GM23338 (cell line): ENCODE results near the gene KRT16. TPM values are rescaled to one million over a fixed set of nuclear protein-coding genes. Genes with fewer than 3 reads are reported as not detected.
A peak's percentile ranks its signal among the peaks of the same experiment; 100 is the strongest.
"Not testable (repeated sequence)": the region's sequence is repeated elsewhere in the genome, so short reads cannot be mapped to it uniquely, and the experiment has no call there.

Source experiments
- ATAC-seq: fragments of 200-7000 bp; cut with Tn5 transposase; 3 replicates; pipeline ENCODE4 v1.9.1; 2020
- DNase-seq: peaks from one replicate; pipeline ENCODE4 v3.0.0-alpha.2; 2015; ENCODE audit warnings: low spot score
- H2AFZ ChIP-seq: fragments of 200-600 bp; sonication (generic); 2 replicates; pipeline ENCODE4 v1.8.0; 2016; ENCODE audit warnings: antibody characterized with exemption, mild to moderate bottlenecking, moderate library complexity
- H3F3A ChIP-seq: fragments of 200-600 bp; sonication (generic); replicated peaks from 2 replicates; pipeline ENCODE4 v1.8.0; 2017; ENCODE audit warnings: antibody characterized with exemption, mixed run types, low read depth
- H3K27ac ChIP-seq: fragments of 200-600 bp; sonication (generic); 2 replicates; pipeline ENCODE4 v1.6.1; 2016; ENCODE audit warnings: low read depth
- H3K27me3 ChIP-seq: fragments of 200-600 bp; sonication (generic); 2 replicates; pipeline ENCODE4 v1.8.0; 2016; ENCODE audit warnings: mild to moderate bottlenecking, mixed run types, moderate library complexity; ENCODE audit not compliant: insufficient read depth
- H3K36me3 ChIP-seq: fragments of 200-600 bp; sonication (generic); 2 replicates; pipeline ENCODE4 v1.8.0; 2016; ENCODE audit warnings: mild to moderate bottlenecking; ENCODE audit not compliant: insufficient read depth
- H3K4me1 ChIP-seq: fragments of 200-600 bp; sonication (generic); 2 replicates; pipeline ENCODE4 v1.8.0; 2016; ENCODE audit warnings: mild to moderate bottlenecking, moderate library complexity; ENCODE audit not compliant: insufficient read depth
- H3K4me2 ChIP-seq: fragments of 200-600 bp; sonication (generic); 2 replicates; pipeline ENCODE4 v1.7.1; 2017; ENCODE audit warnings: mixed run types
- H3K4me3 ChIP-seq: fragments of 200-600 bp; sonication (generic); 2 replicates; pipeline ENCODE4 v1.6.1; 2016; ENCODE audit warnings: mixed run types
- H3K79me2 ChIP-seq: fragments of 200-600 bp; sonication (generic); replicated peaks from 2 replicates; pipeline ENCODE4 v1.8.0; 2017; ENCODE audit warnings: mild to moderate bottlenecking; ENCODE audit not compliant: insufficient read depth
- H3K9me2 ChIP-seq: fragments of 200-600 bp; sonication (generic); 2 replicates; pipeline ENCODE4 v1.8.0; 2017; ENCODE audit not compliant: insufficient read depth
- H4K20me1 ChIP-seq: fragments of 200-600 bp; sonication (generic); replicated peaks from 2 replicates; pipeline ENCODE4 v1.8.0; 2017; ENCODE audit warnings: mild to moderate bottlenecking; ENCODE audit not compliant: insufficient read depth
- H3K27ac Mint-ChIP-seq: 2 replicates; pipeline ENCODE4 v1.8.0; 2020; ENCODE audit warnings: inconsistent platforms, mild to moderate bottlenecking, moderate library complexity, mixed read lengths
- H3K27me3 Mint-ChIP-seq: 3 replicates; pipeline ENCODE4 v1.8.0; 2022; ENCODE audit warnings: low read depth, mild to moderate bottlenecking, moderate library complexity, mixed read lengths, inconsistent platforms; ENCODE audit not compliant: insufficient read depth, poor library complexity
- H3K36me3 Mint-ChIP-seq: 3 replicates; pipeline ENCODE4 v1.8.0; 2021; ENCODE audit warnings: low read depth, mild to moderate bottlenecking, inconsistent platforms, moderate library complexity, mixed read lengths
- H3K4me1 Mint-ChIP-seq: 3 replicates; pipeline ENCODE4 v1.8.0; 2020; ENCODE audit warnings: mild to moderate bottlenecking, inconsistent platforms, mixed read lengths
- H3K4me3 Mint-ChIP-seq: 3 replicates; pipeline ENCODE4 v1.8.0; 2021; ENCODE audit warnings: moderate library complexity, mild to moderate bottlenecking, inconsistent platforms, mixed read lengths
- H3K9me3 Mint-ChIP-seq: 3 replicates; pipeline ENCODE4 v1.8.0; 2020; ENCODE audit warnings: moderate library complexity, mild to moderate bottlenecking, inconsistent platforms, mixed read lengths
- CTCF ChIP-seq, 2 experiments: fragments of 200-600 bp in 1 of 2; sonication (generic) in 1 of 2; conservative IDR thresholded peaks; 2 replicates each; pipeline versions ENCODE4 v1.5.1 to v1.6.1; 2016 to 2017; ENCODE audit warnings: antibody characterized with exemption in 2 of 2, low read depth in 2 of 2, mild to moderate bottlenecking in 2 of 2, moderate library complexity in 1 of 2
- ETS1 ChIP-seq: IDR thresholded peaks from 2 replicates; pipeline ENCODE4 v1.6.1; 2016; ENCODE audit warnings: antibody characterized with exemption
- NANOG ChIP-seq: IDR thresholded peaks from 2 replicates; pipeline ENCODE4 v1.6.1; 2016; ENCODE audit warnings: antibody characterized with exemption, borderline replicate concordance
- ZNF331 ChIP-seq: fragments of 250-450 bp; sonication (Bioruptor Pico); IDR thresholded peaks from 2 replicates; pipeline ENCODE4 v1.5.0; 2020; ENCODE audit warnings: low read depth, mild to moderate bottlenecking, moderate library complexity
- ZNF462 ChIP-seq: fragments of 250-450 bp; sonication (Bioruptor Pico); IDR thresholded peaks from 2 replicates; pipeline ENCODE4 v1.5.0; 2020; ENCODE audit warnings: mild to moderate bottlenecking, moderate library complexity
- polyA plus RNA-seq: library from polyadenylated mRNA; unstranded; fragments of >200 nt; fragmentation: Nextera tagmentation; extraction: Ambion mirVana; gene quantifications from 2 replicates; pipeline ENCODE4 v1.2.1, GENCODE V29; 2016
- total RNA-seq: library from RNA; depleted of rRNA; stranded (reverse); fragments of >200 nt; shearing (Covaris generic); gene quantifications from 2 replicates; pipeline ENCODE4 v1.2.3, GENCODE V29; 2014

KRT16 gene
- total and polyA plus RNA-seq, 2 experiments from 2014 or later: not detected

- TF ChIP-seq ZNF462 (CRISPR knock-in tag): no peak
These were observed 13.0 kb upstream of the KRT16 start (continued) for GRCh38 chr17:41625602-41626001.

- H3K4me3 ChIP-seq: no peak within 1 kb of the TSS
- H3K9me2 ChIP-seq: no peaks in the 10 kb centered on the region
- Mint-ChIP-seq H3K9me3 (no peaks in the 10 kb centered on the region; the same call in 2 of the 3 replicates), H3K27me3 (peaks cover 21% of the 10 kb centered on the region), H3K4me3 (no peak within 1 kb of the TSS), H3K27ac (no peak within 1 kb of the TSS), H3K4me1 (peaks cover 23% of the 10 kb centered on the region), H3K36me3 (no peaks in the 10 kb centered on the region)
- ATAC-seq (peak; percentile 89), DNase-seq (peak; percentile 55)
- no peak within 1 kb of the TSS for H2AFZ ChIP-seq
- H3K36me3 ChIP-seq: no peaks in the 10 kb centered on the region
- no peak within 1 kb of the TSS for H3K27ac ChIP-seq
- H3K27me3 ChIP-seq: no peaks in the 10 kb centered on the region
- H3K79me2 ChIP-seq: no peaks in the 10 kb centered on the region
- peaks cover 6% of the 10 kb centered on the region; the same call in 1 of the 2 replicates for H3K4me1 ChIP-seq
- no peaks in the 10 kb centered on the region for H3F3A ChIP-seq
- H3K4me2 ChIP-seq: no peak within 1 kb of the TSS
- TF ChIP-seq NANOG (no peak), ZNF331 (CRISPR knock-in tag) (no peak), ETS1 (no peak), CTCF (conservative IDR thresholded peaks at IDR 0.05; ENCODE audit: low read depth in 2 of 2) (0 out of 4 replicates have a peak, but pooled peaks have one; percentile 7)
- H4K20me1 ChIP-seq: no peaks in the 10 kb centered on the region
These were observed 11.9 kb upstream of the KRT16 start, which contains the start of gene KRT17 for GRCh38 chr17:41624208-41625101. KRT17 (minus strand) TSS chr17:41624575; CDS start chr17:41624509, 66 bp downstream.

GRCh38 chr17:41623184-41623861 lies 10.8 kb upstream of the KRT16 start:
- H3K27me3 Mint-ChIP-seq: peaks cover 18% of the 10 kb centered on the region
- DNase-seq, H3K36me3 Mint-ChIP-seq, H3K4me1 ChIP-seq, H3K4me3 Mint-ChIP-seq, H3F3A ChIP-seq, H3K9me3 Mint-ChIP-seq, H3K27ac Mint-ChIP-seq, H2AFZ ChIP-seq, H3K36me3 ChIP-seq, H3K4me2 ChIP-seq, H3K79me2 ChIP-seq, H3K4me3 ChIP-seq, H4K20me1 ChIP-seq, ATAC-seq, H3K27me3 ChIP-seq, H3K9me2 ChIP-seq, H3K27ac ChIP-seq: not testable (repeated sequence)
- peaks cover 12% of the 10 kb centered on the region for H3K4me1 Mint-ChIP-seq
